Hematopoietic multipotent progenitor cell treated with erythropoietin and hydrocortisone succinate and interleukin-3 and kit ligand, for 8 days (in vitro differentiated cells): ENCODE measurements around the gene GCM1.
"Not testable (repeated sequence)": the region's sequence is repeated elsewhere in the genome, so short reads cannot be mapped to it uniquely, and the experiment has no call there.

ENCODE experiments used
- DNase-seq: peaks from one replicate; pipeline ENCODE4 v3.0.0-alpha.2; 2015

GCM1 gene, protein sequence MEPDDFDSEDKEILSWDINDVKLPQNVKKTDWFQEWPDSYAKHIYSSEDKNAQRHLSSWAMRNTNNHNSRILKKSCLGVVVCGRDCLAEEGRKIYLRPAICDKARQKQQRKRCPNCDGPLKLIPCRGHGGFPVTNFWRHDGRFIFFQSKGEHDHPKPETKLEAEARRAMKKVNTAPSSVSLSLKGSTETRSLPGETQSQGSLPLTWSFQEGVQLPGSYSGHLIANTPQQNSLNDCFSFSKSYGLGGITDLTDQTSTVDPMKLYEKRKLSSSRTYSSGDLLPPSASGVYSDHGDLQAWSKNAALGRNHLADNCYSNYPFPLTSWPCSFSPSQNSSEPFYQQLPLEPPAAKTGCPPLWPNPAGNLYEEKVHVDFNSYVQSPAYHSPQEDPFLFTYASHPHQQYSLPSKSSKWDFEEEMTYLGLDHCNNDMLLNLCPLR

DNA sequence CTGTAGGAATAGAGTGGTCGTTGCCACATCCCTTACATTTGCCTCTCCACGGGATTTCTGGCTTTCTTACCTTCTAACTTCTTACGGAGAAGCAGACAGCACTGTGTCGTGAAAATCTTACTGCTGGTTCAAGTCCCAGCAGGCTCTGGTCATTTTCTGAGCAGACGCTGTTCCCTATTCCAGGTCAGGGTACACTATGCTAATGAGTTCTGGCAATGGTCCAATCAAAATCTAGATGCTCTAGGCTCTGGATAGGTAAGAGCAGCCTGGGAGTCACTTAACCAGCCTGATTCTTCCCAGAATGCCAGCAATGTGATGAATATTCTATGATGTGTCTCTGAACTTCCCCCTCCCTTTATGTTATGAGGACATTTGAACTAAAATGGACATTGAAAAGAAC lies at the start of gene GCM1:
Gene GCM1 (minus strand): TSS at position 158 of the 400 bp plus-strand sequence. CDS start 3,209 bp downstream, outside the sequence.
- no peak for DNase-seq

DNA sequence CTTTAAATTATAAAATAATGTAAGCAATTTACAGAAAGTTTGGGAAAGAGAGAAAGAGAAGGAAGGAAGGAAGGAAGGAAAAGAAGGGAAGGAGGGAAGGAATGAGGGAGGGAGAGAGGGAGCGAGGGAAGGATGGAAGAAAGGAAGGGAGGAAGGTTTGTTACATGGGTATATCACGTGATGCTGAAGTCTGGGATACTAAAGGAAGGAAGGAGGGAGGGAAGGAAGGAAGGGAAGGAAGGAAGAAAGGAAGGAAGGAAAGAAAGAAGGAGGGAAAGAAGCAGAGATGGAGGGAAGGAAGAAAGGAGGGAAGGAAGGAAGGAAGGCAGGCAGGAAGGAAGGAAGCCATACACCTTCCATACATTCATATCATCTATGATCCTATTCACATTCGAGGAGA lies 48.9 kb upstream of the GCM1 start:
- DNase-seq, result no peak

DNA sequence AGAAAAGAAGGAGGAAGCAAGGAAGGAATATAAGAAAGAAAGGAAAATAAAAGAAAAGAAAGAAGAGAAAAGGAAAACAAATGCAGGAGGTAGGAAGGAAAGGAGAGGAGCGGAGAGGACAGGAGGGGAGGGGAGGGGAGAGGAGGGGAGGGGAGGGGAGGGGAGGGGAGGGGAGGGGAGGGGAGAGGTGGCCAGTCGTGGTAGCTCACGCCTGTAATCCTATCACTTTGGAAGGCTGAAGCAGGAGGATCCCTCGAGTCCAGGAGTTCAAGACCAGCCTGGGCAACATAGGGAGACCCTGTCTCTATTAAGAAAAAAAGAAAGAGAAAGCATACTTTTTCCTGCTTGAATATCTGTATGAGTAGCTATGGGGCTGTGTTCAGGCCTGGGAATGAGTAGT lies 46.4 kb upstream of the GCM1 start:
- DNase-seq, result no peak

DNA sequence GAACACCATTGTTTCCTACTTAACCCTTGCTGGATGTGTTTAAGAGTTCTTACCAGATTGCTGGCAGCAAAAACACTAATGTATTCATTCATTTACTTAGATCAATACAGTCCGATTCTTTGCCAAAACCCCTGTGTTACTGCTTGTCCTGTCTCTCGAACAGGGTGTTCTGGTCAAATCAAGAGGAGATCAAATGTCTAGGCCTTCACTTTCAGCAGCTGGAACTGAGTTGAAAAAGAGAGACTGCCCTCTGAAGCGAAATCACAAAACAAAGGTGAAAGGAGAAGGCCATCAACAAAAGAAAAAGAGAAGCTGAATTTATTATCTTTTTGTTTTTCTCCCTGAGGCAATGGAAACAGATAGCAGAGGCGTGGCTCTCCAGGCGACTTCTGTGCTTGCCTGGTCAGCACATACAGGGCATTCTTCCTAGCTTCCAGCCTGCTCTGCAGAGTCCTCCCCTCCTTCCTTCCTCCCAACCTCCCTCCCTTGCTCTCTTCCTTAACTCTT lies 44.1 kb upstream of the GCM1 start:
- peak; percentile 17 for DNase-seq

DNA sequence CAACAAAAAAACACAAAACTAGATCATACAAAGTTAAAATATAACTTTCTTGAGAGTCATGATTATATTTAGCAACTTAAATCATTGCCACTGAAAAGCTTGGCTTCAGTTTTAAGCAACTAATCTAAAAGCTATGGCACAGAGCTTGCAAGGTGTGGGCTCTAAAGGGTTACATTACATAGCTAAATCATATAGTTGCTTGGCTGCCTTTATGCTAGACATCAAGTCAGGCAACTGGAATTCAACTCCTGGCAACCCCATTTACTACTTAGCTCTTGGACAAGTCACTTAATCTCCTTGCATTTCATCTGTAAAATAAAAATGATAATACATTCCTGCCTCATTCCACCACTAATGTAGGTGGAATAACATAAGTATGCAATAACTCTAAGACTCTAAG lies 40.9 kb upstream of the GCM1 start:
- DNase-seq, result no peak

DNA sequence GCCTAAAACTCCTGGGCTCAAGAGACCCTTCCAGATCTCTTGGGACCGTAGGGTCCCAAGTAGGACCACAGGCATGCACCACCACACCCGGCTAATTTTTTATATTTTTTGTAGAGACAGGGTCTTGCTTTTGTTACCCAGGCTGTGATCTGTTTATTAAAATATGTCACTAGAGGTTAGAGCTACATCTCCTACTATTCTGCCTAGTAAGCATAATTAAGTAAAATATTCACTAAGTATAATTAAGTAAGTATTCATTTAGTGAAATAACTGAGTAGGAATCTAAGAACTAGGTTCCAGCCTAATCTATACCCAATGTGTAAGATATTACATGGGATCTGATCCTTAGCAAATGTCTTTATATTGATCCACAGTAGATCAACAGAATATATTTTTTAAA lies 40.2 kb upstream of the GCM1 start:
- DNase-seq, result no peak

DNA sequence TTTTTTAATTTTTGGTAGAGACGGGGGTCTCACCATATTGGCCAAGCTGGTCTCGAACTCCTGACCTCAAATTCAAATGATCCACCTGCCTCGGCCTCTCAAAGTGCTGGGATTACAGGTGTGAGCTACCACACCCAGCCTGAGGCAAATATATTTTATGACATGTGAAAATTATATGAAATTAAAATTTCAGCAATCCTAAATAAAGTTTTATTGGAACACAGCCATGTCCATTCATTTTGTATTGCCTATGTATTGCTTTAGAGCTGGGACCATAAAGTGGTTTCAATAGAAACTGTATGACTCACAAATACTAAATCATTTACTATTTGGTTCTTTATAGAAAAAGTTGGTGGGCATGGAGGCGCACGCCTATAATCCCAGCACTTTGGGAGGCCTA lies 32.0 kb upstream of the GCM1 start:
- DNase-seq, result no peak

DNA sequence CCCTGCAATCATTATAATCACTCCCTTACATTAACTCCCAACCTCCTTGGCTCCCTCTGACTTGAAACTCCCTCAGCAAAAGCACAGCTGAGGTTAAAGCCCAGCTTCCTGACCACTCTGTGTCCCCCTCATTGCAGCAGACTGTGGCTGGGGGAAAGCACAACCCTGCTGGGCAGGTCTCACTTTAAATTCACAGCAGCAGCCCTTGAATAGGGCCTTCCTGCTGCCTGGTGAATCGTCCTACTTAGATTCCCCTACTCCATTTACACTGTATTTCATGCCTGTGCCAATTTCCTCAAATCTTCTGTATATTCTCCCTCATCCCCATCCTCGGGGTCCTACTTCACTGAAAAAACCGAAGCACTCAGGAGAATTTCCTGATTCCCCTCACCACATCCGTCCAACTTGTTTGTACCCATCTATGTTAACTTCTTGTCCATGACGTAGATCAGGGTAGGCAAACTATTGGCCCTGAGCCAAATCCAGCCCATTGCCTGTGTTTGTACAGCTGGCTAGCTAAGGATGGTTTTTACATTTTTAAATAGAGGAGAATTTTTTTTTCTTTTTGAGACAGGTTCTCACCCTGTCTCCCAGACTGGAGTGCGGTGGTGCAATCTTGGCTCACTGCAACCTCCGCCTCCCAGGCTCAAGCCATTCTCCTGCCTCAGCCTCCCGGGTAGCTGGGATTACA lies 31.5 kb upstream of the GCM1 start:
- no peak for DNase-seq

DNA sequence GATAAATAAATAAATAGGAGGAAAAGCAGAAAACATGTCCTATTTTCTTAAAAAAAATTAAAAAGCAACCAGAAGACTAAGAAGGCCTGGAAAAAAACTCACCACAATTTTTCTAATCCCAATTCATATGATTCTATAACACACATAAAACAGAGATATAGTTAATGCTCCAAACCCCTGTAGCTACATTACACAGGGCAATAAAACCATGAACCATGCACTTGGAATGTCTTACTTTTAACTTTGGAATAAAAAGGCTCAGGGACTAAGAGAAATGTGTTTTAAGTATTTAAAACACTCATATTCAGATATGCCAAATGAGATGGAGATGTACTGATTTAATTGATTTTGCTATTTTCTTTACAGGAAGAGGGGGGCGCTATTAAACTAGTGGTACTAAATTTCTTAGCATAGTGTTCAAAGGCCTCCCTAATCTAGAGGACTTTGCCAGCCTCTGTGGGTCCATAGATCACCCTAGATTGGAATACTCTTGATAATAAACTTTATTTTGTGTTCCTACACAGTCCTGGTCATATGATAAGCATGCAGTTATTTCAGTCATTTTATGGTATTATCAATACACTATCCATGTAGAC lies 30.3 kb upstream of the GCM1 start:
- no peak for DNase-seq

DNA sequence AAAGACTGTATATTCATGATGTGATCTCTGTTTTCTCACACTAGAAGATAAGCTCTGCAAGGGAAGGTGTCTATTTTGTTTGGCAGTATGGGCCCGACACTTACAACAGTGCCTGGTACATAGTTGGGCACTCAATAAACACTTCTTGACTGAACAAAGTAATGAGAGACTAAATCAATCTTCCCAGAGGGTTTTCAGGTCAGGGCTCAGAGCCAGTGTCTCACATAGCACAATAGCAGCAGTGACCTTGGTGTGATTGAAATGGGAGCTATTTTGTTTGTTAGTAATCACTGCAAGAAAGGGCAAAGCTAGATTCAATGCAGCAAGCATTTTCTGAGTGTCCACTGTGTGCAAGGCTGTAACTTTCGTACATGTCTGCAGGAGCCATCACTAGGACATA lies 26.4 kb upstream of the GCM1 start:
- DNase-seq, result no peak

DNA sequence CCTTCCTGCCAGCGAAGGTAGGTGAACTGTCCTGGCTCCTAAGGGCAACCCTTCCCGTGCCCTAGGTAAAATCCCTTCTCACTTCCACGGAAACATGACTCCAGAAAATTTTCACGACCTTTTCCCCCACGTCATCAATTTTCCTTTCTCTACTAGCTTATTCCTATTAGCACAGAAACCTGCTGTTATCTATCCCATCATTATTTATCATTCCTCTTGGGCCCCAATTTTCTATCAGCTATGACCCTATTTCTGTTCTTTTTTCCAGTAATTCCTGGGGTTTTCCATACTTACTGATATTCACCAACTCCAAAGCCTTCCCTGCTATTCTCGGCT lies 23.8 kb upstream of the GCM1 start:
- DNase-seq, result no peak

DNA sequence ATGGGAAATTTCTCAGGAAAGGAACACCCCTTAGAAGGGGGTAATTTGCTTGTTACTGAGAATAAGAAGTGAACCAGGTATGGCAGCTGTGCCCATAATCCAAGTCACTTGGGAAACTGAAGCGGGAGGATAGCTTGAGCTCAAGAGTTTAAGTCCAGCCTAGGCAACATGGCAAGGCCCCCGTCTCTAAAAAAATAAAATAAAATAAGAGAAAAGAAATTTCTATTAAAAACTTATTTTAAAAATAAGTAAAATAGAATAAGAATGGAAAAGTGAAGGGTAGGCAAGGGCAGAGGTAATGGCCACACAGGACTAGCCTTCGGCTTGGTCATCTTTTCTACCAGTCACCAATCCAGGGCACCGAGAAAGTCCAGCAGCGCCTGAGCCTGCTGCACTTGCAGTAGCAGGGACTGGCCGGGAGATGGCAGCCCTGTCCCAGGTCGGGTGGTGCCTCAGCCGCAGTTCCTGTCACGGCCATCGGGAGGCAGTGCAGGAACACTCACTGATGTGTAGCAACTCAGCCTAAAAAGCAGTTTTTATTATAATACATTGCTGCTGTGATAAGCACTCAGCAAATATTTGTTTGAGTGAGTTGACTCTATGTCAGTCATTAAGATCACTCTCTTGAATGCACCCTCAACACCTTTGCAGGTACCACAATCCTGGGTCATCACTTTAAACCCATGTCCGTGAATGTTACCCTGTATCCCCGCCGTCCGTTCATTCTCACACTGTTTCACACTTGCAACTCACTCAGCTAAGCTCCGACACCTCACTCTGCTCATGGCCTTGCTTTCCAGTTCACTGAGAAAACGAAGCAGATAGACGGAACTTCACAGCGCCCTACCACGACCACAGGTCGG lies 23.2 kb upstream of the GCM1 start:
- peak; percentile 82 for DNase-seq

DNA sequence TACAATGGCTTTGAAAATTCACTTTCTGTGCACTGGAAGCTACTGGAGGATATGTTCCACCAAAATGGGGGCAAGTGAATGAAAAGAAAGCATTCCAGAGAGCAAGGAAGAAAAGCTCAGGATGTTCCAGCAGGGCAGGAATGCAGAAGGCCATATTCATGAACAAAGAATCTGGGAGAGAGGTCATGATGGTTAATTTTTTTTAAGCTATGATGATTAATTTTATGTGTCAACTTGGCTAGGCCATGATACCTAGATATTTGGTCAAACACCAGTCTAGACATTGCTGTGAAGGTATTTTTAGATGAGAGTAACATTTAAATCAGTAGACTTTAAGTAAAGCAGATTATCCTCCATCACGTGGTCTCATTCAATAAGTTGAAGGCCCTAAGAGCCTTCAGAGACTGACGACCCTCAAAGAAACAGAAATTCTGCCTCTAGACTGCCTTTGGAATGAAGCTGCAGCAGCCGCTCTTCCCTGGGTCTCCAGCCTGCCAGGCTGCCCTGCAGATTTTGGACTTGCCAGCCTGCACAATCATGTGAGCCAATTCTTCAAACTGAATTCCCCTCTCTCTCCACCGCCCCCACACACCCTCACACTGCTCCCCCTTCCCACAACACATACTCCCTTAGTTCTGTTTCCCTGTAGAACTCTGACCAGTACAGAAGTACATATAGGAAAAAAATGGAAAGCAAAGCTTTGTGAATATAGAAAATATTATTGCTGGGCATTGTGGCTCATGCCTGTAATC lies 20.1 kb upstream of the GCM1 start:
- no peak for DNase-seq

DNA sequence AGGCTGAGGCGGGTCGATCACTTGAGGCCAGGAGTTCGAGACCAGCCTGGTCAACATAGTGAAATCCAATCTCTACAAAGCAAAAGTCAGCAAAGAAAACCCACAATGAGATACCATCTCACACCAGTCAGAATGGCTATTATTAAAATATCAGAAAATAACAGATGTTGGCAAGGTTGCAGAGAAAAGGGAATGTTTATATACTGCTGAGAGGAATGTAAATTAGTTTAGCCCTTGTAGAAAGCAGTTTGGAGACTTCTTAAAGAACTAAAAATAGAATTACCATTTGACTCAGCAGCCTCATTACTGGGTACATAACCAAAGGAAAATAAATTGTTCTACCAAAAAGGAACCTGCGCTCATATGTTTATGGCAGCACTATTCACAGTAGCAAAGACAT lies 16.7 kb upstream of the GCM1 start:
- no peak for DNase-seq

DNA sequence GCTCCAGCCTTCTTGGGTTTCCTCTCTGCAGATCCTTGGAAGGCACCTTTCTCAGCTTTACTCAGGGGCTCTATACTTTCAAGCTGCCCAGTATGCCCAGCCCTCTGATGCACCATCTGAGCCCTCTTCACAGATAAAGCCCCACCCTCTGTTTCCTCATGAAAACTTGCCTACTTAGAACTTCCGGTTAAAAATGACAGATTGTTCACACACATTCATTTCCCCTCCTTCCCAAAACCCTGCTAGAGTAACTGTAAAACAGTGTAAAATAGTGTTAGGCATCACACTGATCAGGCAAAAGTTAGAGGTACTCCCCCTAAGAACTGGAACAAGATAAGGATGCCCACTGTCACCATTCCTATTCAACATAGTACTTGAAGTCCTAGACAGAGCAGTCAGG lies 14.0 kb upstream of the GCM1 start:
- DNase-seq, result peak; percentile 19

DNA sequence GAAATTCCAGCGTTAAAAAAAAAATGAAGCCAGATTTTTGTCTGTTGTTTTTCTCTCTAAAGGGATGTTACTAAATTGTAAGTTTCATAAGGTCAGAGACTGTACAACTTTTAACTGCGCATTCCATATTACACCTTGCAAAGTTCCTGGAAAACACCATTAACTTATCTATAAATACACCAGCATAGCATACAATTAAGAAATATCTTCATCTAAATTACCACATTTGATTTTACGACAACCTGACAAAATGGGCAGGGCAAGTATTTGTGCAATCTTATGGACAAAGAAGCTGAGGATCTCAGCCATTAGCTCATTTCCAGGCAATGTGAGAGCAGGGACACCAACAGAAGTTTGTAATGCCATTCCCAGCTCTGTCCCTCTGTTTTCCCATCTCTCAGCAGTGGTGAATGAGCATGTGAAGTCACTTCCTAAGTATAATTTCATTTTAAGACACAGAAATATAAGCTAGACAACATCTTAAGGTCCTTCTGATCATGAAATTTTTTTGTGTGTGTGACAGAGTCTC lies 12.9 kb upstream of the GCM1 start:
- no peak for DNase-seq

DNA sequence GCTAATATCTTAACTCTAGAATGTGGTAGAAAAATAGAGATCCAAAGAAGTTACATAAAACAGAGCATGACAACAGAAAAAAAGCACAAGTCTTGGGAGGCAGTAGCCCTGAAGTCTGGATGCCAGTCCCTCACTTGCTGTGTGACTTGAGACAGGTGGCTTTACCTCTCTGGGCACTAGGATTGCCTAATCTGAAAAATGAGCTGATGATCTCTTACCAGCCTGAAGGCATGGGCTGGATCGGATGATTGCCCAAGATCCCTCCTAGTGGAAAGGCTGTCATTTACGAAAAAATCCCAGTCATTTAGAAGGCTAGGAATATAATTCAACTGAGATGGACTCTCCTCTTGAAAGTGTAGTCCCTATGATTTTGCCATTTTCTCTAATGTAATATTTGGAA lies 10.9 kb upstream of the GCM1 start:
- DNase-seq, result no peak

DNA sequence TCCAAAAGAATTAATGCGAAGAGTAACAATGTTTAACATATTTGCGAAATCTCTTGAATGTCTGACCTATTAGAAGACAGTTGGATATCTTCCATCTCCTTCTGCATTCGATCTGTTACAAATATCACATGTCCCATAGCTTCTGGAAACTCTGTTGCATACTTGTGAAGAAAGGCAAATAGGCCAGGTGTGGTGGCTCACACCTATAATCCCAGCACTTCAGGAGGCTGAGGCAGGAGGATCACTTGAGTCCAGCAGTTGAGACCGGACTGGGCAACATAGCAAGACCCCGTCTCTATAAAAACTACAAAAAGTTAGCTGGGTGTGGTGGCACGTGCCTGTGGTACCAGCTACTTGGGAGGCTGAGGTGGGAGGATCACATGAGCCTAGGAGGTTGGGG lies 9.4 kb upstream of the GCM1 start:
- DNase-seq, result not testable (repeated sequence)

DNA sequence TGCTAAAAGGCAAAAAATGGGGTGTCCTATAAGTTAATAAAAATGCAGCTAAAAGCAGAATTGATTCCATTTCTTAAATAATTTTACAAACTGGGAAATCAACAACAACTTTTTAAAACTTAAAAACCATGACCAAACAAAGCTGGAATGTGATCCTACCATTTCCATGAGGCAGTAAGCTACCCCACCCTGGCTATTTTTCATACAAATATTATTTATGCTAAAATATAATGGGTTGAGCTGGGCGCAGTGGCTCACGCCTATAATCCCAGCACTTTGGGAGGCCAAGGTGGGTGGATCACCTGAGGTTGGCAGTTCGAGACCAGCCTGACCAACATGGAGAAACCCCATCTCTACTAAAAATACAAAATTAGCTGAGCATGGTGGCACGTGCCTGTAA lies 6.6 kb upstream of the GCM1 start:
- DNase-seq, result not testable (repeated sequence)

DNA sequence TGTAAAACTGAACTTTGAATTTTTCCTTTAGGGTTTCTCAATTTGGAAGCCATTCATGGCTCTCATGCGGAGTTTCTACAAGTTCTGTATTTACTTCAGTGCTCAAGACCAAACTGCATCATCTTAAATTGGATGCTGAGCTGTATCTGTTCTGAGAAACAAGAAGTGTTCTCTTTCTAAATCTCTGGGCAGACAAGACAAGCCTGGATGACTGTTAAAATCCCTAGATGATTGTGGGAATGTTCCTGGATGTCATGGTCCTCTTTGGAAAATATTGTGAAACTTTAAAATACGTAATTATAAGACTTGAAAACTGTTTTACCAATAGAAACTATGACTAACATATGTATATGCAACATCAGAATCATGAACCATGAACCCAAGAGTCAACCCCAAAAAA lies 6.2 kb upstream of the GCM1 start:
- DNase-seq, result no peak

DNA sequence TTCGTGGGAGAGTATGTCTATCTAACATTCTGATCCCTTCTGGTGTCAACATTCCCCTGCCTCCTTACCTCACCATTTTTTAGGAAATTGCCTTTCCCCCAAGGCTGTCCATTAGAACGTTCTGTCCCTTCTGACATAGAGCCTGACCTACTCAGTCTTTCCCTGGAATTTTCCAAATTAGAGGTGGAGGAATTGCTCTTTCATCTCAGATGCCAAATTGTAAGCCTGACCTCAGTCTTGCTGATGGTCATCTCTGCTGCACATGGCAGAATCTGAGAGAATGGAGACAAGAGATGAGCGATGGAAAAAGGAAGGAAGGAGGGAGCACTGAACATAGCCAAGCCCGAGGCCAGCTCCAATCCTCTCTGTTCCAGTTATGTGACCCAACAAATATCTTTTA lies 5.4 kb upstream of the GCM1 start:
- no peak for DNase-seq

DNA sequence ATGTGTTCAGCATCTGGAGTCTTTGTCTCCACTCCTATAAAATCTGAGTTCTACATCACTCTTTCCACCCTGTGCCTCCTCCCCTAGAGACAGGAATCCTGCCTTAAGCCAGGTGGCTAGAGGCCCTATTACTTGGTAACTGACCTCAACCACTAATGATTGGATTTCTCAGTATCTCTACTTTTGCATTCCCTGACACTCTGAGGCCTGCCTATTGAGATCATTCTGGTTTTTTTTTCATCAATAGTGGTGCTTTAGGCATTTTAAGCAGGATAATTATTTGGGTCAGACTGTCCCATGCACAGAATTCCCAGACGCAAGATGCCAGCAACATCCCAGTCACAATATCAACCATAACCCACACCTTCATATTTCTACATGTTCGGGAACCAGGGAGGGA lies 3.9 kb upstream of the GCM1 start:
- no peak for DNase-seq
